DMS 273 (cell line): ENCODE data around the gene RIPPLY3.
"Not testable (repeated sequence)": the region's sequence is repeated elsewhere in the genome, so short reads cannot be mapped to it uniquely, and the experiment has no call there.

Experiments
- DNase-seq: peaks from one replicate; lab custom pipeline; 2025; ENCODE audit not compliant: unreplicated experiment; lab: John Stamatoyannopoulos, UW

Gene RIPPLY3

DNA sequence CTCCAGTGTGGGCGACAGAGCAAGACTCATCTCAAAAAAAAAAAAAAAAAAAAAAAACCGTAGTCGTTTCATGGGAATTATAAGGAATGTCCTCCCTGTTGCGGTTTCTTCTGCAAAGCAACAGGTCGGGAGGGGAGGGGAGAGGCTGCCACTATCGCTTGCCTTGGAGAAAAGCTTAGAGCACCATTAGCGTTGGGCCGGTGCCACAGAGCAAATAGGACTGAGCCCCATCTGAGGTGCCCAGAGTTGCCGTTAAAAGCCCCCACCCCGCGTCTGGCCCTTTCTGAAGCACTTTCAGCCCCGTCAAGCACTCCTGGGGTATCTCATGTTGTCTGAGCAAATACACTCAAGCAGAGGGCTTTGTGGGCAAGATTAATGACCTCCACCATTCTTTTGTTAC is 2.2 kb downstream of the RIPPLY3 start:
- DNase-seq: peak; percentile 14

- DNase-seq: peak; percentile 95
Observed at GRCh38 chr21:37009740-37010341, 3.3 kb downstream of the RIPPLY3 start.

DNA sequence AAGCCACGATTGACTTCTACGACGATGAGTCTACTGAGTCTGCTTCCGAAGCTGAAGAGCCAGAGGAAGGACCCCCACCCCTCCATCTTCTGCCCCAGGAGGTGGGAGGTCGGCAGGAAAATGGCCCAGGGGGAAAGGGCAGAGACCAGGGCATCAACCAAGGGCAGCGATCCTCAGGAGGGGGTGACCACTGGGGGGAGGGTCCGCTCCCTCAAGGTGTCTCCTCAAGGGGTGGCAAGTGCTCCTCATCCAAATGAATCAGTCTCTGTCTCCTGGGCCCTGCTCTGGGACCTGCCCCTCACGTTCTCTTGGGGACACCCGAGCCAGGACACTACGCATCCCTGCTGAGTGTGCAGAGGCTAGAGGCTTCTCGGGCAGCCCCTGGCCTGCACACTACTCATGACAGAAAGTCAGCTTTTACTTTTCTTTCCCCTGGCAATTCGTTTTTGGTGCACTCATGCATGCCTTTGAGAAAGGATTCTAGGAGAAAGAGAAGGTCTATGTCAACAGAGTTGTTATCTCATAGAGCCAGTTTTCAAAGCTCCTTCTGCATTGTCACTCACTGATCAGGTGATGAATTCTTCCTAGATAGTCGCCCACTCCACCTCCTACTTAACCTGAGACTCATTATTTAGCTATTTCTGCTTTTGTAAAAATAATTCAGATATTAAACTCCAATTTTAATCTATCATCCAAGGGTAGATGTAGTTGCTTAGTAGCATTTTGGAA is 11.6 kb downstream of the RIPPLY3 start:
- DNase-seq: no peak

DNA sequence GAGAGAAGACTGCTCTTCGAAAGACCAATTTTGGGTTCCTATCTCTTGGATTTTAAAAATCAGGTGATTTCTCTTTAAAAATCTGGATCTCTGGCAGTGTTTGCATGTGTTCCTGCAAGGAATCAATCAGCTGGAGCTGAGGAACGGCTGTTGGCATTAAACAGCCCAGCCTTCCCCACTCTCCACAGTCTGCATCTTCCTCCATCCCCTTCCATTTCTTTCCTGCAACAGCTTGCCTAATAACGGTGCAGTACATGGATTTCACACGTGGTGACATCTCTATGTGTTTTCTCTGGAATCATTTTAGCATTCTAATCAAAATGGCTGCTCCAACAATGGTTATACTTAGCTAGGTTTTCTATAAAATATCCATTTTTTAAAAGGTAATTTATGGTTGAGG is 20.0 kb downstream of the RIPPLY3 start:
- no peak for DNase-seq

DNA sequence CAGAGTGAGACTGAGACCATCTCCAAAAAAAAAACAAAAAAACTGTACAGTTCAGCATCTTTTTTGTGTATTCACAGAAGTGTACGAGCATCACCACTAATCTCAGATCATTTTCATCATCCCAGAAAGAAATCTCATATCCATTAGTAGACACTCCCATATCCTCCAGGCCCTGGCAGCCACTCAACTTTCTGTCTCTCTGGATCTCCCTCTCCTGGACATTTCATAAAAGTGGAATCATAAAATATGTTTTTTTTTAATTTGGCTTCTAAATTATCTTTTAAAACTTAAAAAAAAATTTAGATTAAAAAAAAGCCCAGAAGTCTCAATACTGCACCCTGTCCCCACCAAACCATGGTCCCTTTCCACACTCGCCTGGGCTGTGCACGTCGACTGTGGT is 22.1 kb downstream of the RIPPLY3 start:
- no peak for DNase-seq

DNA sequence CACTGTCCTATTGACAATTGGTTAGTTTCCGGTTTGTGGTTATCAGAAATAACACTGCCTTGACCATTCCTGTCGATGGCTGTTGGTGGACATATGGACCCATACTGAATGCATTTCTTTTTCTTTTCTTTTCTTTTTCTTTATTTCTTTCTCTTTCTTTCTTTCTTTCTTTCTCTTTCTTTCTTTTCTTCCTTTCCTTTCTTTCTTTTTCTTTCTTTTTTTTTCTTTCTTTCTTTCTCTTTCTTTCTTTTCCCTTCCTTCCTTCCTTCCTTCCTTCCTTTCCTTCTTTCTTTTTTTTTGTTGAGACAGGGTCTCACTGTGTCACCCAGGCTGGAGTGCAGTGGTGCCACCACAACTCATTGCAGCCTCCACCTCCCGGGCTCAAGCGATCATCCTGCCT is 24.4 kb downstream of the RIPPLY3 start:
- no peak for DNase-seq

DNA sequence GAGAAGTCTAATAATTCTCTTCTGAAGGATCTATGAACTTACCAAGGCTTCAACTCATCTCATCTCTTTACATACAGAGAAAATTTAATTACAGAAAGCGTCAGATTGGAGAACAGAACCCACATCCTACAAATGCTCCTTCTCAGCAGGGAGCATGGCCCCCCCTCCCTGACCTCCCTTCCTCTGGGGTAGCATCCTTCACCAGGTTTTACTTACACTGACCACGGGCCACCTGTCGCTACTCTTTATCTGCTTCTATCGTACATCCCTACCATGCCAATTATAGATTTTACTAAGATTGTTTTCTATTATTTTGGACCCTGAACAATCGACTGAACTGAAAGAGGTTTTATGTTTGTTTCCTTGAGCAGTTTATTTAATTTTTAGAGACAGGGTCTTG is 25.8 kb downstream of the RIPPLY3 start:
- no peak for DNase-seq

- DNase-seq: no peak
Observed at GRCh38 chr21:37032877-37033471, 26.5 kb downstream of the RIPPLY3 start.

- not testable (repeated sequence) for DNase-seq
Observed at GRCh38 chr21:37034394-37034793, 27.9 kb downstream of the RIPPLY3 start.

GRCh38 chr21:37036177-37036576 is 29.7 kb downstream of the RIPPLY3 start:
- DNase-seq: no peak

DNA sequence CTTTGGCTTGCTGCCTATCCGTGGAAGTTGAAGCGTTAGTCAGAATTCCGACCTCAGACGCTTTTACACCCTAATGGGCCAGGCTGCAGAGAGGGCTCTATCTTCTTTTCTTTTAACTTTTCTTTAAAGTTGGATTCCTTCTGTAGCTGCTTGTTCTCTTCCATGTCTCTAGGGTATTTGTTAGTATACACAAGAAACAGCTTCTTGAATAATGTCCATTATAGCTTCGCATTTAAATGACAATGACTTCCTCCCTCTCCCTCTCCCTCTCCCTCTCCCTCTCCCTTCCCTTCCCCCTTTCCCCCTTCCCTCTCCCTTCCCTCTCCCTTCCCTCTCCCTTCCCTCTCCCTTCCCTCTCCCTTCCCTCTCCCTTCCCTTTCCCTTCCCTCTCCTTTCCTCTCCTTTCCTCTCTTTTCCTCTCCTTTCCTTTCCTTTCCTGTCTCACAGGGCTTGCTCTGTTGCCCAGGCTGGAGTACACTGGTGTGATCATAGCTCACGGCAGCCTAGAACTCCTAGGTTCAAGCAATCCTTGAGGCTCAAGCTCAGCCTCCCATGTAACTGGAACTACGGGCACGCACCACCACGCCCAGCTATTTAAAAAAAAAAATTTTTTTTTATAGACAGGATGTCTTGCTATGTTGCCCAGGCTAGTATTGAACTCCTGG is 33.0 kb downstream of the RIPPLY3 start:
- no peak for DNase-seq

GRCh38 chr21:37040212-37040611 is 33.7 kb downstream of the RIPPLY3 start:
- DNase-seq: no peak

DNA sequence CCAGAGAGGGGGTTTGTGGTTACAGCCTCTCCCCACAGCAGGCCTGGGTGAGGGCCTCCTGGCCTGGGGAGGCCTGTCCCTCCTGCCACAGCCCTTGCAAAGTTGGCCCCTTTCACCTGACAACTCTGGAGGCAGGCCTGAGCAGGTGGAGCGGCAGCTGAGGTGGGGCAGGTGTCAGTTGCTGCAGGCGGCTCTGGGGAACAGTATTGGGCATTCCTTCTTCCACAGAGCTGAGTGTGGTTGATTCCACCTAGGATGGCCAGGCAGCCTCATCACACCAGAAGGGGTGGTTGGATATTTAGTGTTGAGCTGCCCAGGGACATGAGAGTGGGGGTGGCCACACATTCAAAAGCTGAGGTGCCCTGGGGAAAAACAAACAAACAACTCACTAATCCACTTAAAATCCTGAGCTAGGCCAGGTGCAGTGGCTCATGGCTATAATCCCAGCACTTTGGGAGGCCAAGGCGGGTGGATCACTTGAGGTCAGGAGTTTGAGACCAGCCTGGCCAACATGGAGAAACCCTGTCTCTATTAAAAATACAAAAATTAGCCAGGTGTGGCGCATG is 35.3 kb downstream of the RIPPLY3 start:
- DNase-seq: no peak

DNA sequence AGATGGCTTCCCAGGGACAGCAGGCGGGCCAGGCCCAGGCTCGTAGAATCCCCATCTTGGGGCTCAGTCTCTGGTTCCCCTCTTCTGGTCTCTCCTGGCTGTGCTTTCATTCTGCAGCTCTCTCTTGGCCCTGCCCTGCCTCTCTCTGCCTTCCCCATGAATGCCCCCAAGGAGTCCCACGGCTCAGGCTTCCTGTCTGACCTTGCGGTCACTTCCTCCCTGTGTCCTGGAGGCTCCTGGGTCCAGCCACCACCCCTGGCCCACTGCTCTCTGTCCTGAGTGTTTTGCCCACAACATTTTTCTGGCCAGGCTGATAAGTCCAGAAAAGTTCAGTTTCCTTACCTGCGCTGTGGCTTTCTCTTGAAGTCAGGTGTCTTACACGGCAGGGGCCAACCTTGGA is 37.3 kb downstream of the RIPPLY3 start:
- DNase-seq: no peak

DNA sequence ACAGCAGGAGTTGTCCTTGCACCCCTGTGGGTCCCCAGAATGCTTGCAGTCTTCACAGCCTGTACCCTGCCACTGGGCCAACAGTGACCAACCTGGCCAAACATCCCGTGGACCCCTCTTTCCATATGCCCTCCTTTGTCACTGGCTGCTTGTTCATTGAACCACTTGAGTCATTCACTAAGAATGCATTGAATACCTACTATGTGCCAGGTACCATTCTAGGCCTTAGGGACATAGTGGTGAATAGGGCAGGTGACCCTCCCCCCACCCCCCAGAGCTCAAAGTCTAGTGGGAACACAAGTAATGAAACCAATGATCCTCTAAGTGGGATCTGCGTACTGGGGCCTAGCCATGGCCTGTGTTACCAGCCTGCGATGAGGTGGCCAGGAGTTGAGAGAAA is 38.1 kb downstream of the RIPPLY3 start:
- no peak for DNase-seq

DNA sequence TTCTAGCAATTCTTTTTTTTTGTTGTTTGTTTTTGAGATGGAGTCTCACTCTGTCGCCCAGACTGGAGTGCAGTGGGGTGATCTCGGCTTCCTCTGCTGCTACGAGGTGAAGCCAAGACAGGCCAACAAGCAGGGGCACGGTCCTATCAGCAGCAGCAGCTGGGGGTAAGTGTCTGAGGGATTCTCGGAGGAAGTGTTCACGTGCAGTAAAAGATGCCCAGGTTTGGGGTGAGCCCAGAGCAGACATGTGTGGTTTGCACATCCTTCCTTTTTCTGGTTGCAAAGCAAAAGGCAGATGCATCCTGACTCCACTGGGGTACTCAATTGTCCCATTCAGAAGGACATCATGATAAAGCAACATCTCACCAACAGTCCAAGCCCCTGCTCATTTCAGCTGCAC is 38.6 kb downstream of the RIPPLY3 start:
- DNase-seq: no peak

DNA sequence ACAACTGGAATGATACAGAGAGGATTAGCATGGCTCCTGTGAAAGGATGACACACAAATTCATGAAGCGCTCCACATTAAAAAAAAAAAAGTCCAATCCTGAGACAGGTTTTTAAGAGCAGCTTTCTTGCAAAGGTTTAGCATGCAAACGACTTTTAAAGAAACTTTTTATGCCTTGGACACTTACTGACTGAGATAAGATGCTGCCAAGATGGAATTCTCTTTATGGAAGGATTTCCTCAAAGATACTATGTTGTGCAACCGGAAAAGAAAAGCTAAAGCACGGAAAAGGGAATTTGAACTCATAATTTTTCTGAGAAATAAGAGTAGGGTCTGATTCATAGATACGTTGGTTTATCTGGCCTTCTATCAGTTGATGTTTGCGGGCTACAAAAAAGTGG is 39.1 kb downstream of the RIPPLY3 start:
- no peak for DNase-seq

DNA sequence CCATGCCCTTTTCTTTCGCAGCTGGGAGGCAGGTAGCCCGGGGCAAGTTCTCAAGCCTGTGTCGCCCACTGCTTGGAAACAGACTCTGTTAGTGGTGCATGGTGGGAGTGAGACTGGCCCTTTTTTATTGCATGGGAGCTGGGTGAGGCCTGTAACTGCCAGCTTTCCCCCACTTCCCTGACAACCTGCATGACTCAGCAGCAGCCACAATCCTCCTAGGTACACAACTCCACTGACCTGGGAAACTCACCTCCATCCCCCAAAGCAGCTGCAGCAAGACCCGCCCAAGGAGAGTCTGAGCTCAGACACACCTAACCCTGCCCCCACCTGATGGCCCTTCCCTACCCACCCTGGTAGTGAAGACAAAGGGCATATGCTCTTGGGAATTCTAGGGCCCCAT is 40.6 kb downstream of the RIPPLY3 start:
- DNase-seq: no peak

- DNase-seq: not testable (repeated sequence)
Observed at GRCh38 chr21:37049741-37050140, 43.2 kb downstream of the RIPPLY3 start.

GRCh38 chr21:37055271-37055855 is 48.9 kb downstream of the RIPPLY3 start:
- DNase-seq: no peak

DNA sequence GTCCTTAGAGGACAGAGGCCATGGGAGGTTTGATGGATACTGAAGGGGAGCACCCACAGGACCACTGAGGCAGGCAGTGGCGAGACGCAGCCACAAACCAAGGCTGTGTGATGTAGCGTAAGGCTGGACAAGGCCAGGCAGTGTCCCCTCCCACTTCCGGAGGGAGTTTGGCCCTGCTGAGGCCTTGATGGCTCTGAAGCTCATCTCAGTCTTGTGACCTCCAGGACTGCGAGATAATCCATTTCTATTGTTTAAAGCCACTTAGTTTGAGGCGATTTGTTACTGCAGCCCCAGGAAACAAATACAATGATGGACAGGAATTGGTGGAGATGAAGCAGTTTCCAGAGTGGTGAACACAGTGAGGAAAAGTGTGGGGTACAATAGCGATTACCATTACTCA is 51.1 kb downstream of the RIPPLY3 start:
- DNase-seq: no peak
